ENCODE measurements around the gene KBTBD4. TPM values are rescaled to one million over a fixed set of nuclear protein-coding genes. Genes with fewer than 3 reads are reported as not detected.
A peak's percentile ranks its signal among the peaks of the same experiment; 100 is the strongest.

The KBTBD4 gene
- total and polyA plus RNA-seq, 2 donors (not counting 1 experiment from before 2014, with no cell fraction given) = 19.9 to 20.0 TPM

DNA sequence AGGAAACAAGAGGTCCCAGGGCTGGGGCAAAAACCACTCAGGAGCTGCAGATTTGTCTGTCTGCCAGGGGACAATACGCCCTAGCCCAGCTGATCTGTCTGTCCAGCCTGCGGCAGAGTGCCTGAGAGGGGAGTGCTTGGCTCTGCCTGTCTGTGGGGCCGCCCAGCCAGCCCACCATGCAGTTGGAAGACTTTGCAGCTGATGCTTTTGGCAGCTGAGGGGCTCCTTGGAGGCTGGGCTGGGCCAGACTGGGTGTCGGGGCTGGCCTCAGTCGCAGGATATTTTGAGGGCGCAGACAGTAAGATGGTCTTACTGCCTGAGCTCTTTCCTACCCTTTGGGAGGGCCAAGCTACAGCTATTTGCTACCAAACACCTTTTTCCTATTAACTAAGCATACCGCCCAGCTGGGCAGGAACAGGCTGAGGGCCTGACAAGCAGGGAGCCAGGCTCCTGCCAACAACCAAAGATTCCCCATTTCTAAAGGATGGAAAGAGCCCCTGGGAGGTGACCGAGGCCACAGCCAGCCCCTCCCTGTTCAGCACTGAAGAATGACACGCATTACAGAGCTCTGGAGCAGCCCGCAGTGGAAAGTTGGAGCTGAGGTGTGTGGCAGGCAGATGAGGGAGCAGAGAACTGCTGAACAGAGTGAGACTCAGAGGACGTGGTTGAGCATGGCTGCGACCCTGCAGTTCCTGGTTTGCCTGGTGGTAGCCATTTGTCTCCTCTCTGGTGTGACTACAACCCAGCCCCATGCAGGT lies 7.5 kb upstream of the KBTBD4 start, which contains the start of gene FAM180B:
Gene FAM180B (plus strand): TSS at position 581 of the 758 bp plus-strand sequence. CDS start 91 bp downstream, at position 672.
- H4K20me1 ChIP-seq (ENCODE audit: control insufficient read depth, extremely low read depth, insufficient read depth, low read length) = no peaks in the 10 kb centered on the region
- no peak for TF ChIP-seq EZH2 (IDR thresholded peaks at IDR 0.05; ENCODE audit: low read length, missing control alignments)
- TF ChIP-seq, protein P1, sequence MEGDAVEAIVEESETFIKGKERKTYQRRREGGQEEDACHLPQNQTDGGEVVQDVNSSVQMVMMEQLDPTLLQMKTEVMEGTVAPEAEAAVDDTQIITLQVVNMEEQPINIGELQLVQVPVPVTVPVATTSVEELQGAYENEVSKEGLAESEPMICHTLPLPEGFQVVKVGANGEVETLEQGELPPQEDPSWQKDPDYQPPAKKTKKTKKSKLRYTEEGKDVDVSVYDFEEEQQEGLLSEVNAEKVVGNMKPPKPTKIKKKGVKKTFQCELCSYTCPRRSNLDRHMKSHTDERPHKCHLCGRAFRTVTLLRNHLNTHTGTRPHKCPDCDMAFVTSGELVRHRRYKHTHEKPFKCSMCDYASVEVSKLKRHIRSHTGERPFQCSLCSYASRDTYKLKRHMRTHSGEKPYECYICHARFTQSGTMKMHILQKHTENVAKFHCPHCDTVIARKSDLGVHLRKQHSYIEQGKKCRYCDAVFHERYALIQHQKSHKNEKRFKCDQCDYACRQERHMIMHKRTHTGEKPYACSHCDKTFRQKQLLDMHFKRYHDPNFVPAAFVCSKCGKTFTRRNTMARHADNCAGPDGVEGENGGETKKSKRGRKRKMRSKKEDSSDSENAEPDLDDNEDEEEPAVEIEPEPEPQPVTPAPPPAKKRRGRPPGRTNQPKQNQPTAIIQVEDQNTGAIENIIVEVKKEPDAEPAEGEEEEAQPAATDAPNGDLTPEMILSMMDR (conservative IDR thresholded peaks at IDR 0.05 in 1 of 2, IDR thresholded peaks at IDR 0.05 in 1 of 2; ENCODE audit: low read depth in 1 of 2, low read length in 2 of 2) = no peak
- H3K9me3 ChIP-seq (ENCODE audit: control insufficient read depth, insufficient read depth, low read depth, low read length) = no peaks in the 10 kb centered on the region
- H3K4me3 ChIP-seq (replicated peaks in 1 of 4; ENCODE audit: control extremely low read depth in 1 of 4, insufficient read depth in 1 of 4, low read depth in 3 of 4, low read length in 4 of 4) = no peak within 1 kb of the TSS
- peaks cover 16% of the 10 kb centered on the region for H3K36me3 ChIP-seq (ENCODE audit: control insufficient read depth, insufficient read depth, low read length)
- no peak for DNase-seq (ENCODE audit: low read depth in 2 of 2)
- H3K4me2 ChIP-seq (ENCODE audit: extremely low read depth, insufficient read depth, low read length) = no peak within 1 kb of the TSS
- no peak within 1 kb of the TSS for H3K9ac ChIP-seq (ENCODE audit: insufficient read depth, low read length)
- no peak within 1 kb of the TSS for H2AFZ ChIP-seq (ENCODE audit: low read length)
- H3K27ac ChIP-seq (ENCODE audit: insufficient read depth, low read length) = no peak within 1 kb of the TSS
- H3K4me1 ChIP-seq (ENCODE audit: control insufficient read depth, extremely low read depth, insufficient read depth, low read length) = no peaks in the 10 kb centered on the region
- no peaks in the 10 kb centered on the region for H3K79me2 ChIP-seq (ENCODE audit: control insufficient read depth, insufficient read depth, low read length)
- peaks cover 6% of the 10 kb centered on the region for H3K27me3 ChIP-seq (ENCODE audit: control insufficient read depth, insufficient read depth, low read length)

DNA sequence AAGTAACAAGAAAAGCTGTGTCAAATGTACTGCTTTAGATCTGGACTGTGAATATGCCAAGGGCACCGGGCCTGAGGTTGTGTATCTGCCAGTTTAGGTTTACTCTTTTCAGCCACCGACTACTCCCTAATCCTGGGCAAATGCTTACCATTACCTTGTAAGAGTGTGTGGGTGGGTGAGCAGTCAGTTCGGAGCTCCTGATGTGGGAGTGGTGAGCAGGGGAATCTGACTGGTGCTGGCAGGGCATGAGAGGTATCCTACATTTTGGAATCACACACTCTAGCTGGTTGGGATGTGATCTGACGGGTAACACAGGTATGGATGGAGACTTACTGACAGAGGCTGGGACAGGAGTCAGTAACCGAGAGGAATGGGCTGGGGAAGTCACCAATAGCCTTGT lies 5.1 kb upstream of the KBTBD4 start:
- Histone ChIP-seq H4K20me1 (ENCODE audit: control insufficient read depth, extremely low read depth, insufficient read depth, low read length) (no peaks in the 10 kb centered on the region), H3K27ac (ENCODE audit: insufficient read depth, low read length) (no peak overlapping the region), H3K4me2 (ENCODE audit: extremely low read depth, insufficient read depth, low read length) (no peak overlapping the region), H3K4me1 (ENCODE audit: control insufficient read depth, extremely low read depth, insufficient read depth, low read length) (peaks cover 3% of the 10 kb centered on the region), H3K36me3 (ENCODE audit: control insufficient read depth, insufficient read depth, low read length) (peaks cover 21% of the 10 kb centered on the region), H3K79me2 (ENCODE audit: control insufficient read depth, insufficient read depth, low read length) (peaks cover 20% of the 10 kb centered on the region), H2AFZ (ENCODE audit: low read length) (no peak overlapping the region), H3K27me3 (ENCODE audit: control insufficient read depth, insufficient read depth, low read length) (no peaks in the 10 kb centered on the region), H3K4me3 (replicated peaks in 1 of 4; ENCODE audit: control extremely low read depth in 1 of 4, insufficient read depth in 1 of 4, low read depth in 3 of 4, low read length in 4 of 4) (no peak overlapping the region), H3K9me3 (ENCODE audit: control insufficient read depth, insufficient read depth, low read depth, low read length) (no peaks in the 10 kb centered on the region), H3K9ac (ENCODE audit: insufficient read depth, low read length) (no peak overlapping the region)
- TF ChIP-seq EZH2 (IDR thresholded peaks at IDR 0.05; ENCODE audit: low read length, missing control alignments) = no peak
- TF ChIP-seq, protein P1 (conservative IDR thresholded peaks at IDR 0.05 in 1 of 2, IDR thresholded peaks at IDR 0.05 in 1 of 2; ENCODE audit: low read depth in 1 of 2, low read length in 2 of 2) = no peak
- no peak for DNase-seq (ENCODE audit: low read depth in 2 of 2)

DNA sequence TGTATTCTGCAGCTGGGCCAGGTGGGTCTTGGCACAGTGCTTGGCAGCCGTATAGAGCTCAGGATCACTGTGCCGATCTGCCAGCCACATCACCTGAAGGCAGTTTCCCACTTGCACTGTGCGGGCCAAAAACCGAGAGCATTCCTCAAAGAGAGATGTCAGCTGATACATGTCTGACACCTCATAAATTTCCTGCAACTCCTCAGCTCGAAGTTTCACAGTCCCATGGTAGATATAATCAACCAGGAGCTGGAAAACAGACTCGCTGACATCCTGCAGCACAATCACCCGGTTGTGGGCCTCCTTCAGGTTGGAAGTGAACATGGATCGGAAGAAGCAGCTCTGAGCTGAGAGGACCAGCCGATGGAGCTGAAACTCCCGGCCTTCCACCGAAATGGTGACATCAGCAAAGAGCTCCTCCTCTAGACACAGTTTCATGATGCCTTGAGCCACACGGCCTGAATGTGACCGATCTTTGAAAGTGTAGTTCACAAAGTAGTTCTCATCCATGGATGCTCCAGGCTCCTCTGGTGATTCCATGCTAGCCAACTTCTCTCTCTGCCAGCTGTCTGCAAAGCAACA lies 1.2 kb downstream of the KBTBD4 start:
- H2AFZ ChIP-seq (ENCODE audit: low read length) = no peak overlapping the region
- peaks cover 43% of the 10 kb centered on the region for H3K79me2 ChIP-seq (ENCODE audit: control insufficient read depth, insufficient read depth, low read length)

More for the DNA sequence above, 1.2 kb downstream of the KBTBD4 start:
- peak overlapping the region; percentile 91 for H3K4me2 ChIP-seq (ENCODE audit: extremely low read depth, insufficient read depth, low read length)
- H3K27me3 ChIP-seq (ENCODE audit: control insufficient read depth, insufficient read depth, low read length) = no peaks in the 10 kb centered on the region
- H3K4me3 ChIP-seq (replicated peaks in 1 of 4; ENCODE audit: control extremely low read depth in 1 of 4, insufficient read depth in 1 of 4, low read depth in 3 of 4, low read length in 4 of 4) = peak overlapping the region; percentile 96 to 100 (median 99)
- TF ChIP-seq EZH2 (IDR thresholded peaks at IDR 0.05; ENCODE audit: low read length, missing control alignments) = no peak
- H3K27ac ChIP-seq (ENCODE audit: insufficient read depth, low read length) = peak overlapping the region; percentile 93
- H3K4me1 ChIP-seq (ENCODE audit: control insufficient read depth, extremely low read depth, insufficient read depth, low read length) = peaks cover 18% of the 10 kb centered on the region
- no peak for DNase-seq (ENCODE audit: low read depth in 2 of 2)
- no peaks in the 10 kb centered on the region for H4K20me1 ChIP-seq (ENCODE audit: control insufficient read depth, extremely low read depth, insufficient read depth, low read length)
- no peaks in the 10 kb centered on the region for H3K9me3 ChIP-seq (ENCODE audit: control insufficient read depth, insufficient read depth, low read depth, low read length)
- peaks cover 19% of the 10 kb centered on the region for H3K36me3 ChIP-seq (ENCODE audit: control insufficient read depth, insufficient read depth, low read length)
- no peak overlapping the region for H3K9ac ChIP-seq (ENCODE audit: insufficient read depth, low read length)

All from fibroblast of lung (primary cell).